ENCODE measurements around the gene USP17L28. TPM values are rescaled to one million over a fixed set of nuclear protein-coding genes. Genes with fewer than 3 reads are reported as not detected.
A peak's percentile ranks its signal among the peaks of the same experiment; 100 is the strongest.
"Not testable (repeated sequence)": the region's sequence is repeated elsewhere in the genome, so short reads cannot be mapped to it uniquely, and the experiment has no call there.

Gene USP17L28
- polyA plus RNA-seq, 2 donors, result not detected

DNA sequence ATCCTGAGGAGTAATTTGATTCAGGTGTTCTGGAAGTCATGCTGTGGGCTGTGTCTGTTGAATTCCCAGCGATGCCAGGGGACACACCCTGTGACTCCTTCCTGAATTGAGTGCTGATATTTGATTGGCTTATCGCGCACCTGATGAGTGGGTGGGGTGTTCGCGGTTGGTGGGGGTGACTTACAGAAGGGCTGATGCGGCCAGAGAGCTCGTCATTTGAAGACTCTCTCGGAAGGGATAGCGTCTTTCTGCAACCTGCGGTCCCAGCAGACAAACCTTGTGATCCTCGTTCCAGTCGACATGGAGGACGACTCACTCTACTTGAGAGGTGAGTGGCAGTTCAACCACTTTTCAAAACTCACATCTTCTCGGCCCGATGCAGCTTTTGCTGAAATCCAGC, 14.1 kb downstream of the USP17L28 start, which contains the start of gene USP17L30:
Gene USP17L30 (plus strand): TSS at position 301 of the 400 bp plus-strand sequence. CDS start 0 bp downstream, at position 301.
- WGBS, 2 donors, result no CpG with 5 or more reads among the region's 15 CpGs
- H3K4me1 ChIP-seq (ENCODE audit: control insufficient read depth in 2 of 2, insufficient read depth in 2 of 2, low read length in 1 of 2), result not testable (repeated sequence)

DNA sequence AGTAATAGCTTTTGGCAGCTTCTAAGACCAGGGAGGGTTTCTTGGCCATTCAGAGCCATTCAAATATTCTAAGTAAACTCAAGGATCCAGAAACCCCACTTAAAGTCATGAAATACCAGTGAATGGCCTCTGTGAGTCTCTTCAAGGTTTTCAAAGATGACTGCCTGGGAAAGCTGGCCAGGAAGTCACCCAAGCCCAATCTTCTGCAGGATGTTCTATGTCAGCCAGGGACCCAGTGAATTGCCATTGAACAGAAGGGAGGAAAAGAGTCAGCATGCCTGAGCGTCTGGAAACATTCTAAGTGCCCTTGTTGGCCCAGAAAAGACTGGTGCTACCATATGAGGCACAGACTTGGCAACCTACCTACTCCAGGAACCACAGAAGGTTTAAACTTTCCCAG, 31.2 kb downstream of the USP17L28 start:
- not testable (repeated sequence) for H3K9me3 ChIP-seq (ENCODE audit: control insufficient read depth in 2 of 2, insufficient read depth in 1 of 2, low read depth in 1 of 2, low read length in 1 of 2); H3K27ac ChIP-seq (ENCODE audit: low read depth in 2 of 2, low read length in 1 of 2); H3K4me3 ChIP-seq (ENCODE audit: low read depth in 1 of 2, low read length in 2 of 2); H3K4me1 ChIP-seq (ENCODE audit: control insufficient read depth in 2 of 2, insufficient read depth in 2 of 2, low read length in 1 of 2); H3K27me3 ChIP-seq (ENCODE audit: control insufficient read depth in 1 of 2, insufficient read depth in 2 of 2, low read length in 2 of 2); H3K36me3 ChIP-seq (ENCODE audit: control insufficient read depth in 2 of 2, insufficient read depth in 2 of 2, low read length in 1 of 2)
- 44 to 52% methylated on average over 1 of the region's 1 CpG for WGBS, 2 donors

More for the DNA sequence above, 14.1 kb downstream of the USP17L28 start, which contains the start of gene USP17L30:
- H3K27ac ChIP-seq (ENCODE audit: low read depth in 2 of 2, low read length in 1 of 2); H3K9me3 ChIP-seq (ENCODE audit: control insufficient read depth in 2 of 2, insufficient read depth in 1 of 2, low read depth in 1 of 2, low read length in 1 of 2); H3K27me3 ChIP-seq (ENCODE audit: control insufficient read depth in 1 of 2, insufficient read depth in 2 of 2, low read length in 2 of 2); H3K36me3 ChIP-seq (ENCODE audit: control insufficient read depth in 2 of 2, insufficient read depth in 2 of 2, low read length in 1 of 2); H3K4me3 ChIP-seq (ENCODE audit: low read depth in 1 of 2, low read length in 2 of 2): not testable (repeated sequence)

DNA sequence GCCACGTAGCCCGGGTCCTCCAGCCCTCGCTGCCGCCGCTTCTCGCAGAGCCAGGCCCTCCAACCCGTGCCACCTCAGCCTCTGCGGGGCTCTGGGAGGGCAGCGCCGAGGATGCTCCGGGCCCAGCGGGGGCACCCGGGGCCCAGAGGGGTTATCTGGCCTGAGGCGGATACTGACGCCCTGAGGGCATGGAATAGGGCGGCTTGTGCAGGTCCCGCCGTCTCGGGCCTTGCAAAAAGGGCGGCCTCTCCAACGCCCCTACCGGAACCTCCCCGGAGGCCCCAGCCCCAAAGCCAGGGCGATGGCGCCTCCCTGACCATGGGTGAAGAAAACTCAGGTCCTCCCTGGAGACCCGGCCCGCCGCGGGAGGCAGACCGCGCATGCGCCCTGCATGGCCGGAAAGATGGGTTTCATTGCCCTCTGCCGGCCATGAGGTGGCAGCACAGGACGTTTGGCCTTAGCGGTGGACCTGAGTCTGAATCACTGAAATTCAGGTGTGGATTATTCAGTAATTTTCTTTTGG, 32.4 kb downstream of the USP17L28 start:
- WGBS, 2 donors, result 34 to 37% methylated on average over 26 to 36 of the region's 36 CpGs
- not testable (repeated sequence) for H3K9me3 ChIP-seq (ENCODE audit: control insufficient read depth in 2 of 2, insufficient read depth in 1 of 2, low read depth in 1 of 2, low read length in 1 of 2); H3K27me3 ChIP-seq (ENCODE audit: control insufficient read depth in 1 of 2, insufficient read depth in 2 of 2, low read length in 2 of 2); H3K4me1 ChIP-seq (ENCODE audit: control insufficient read depth in 2 of 2, insufficient read depth in 2 of 2, low read length in 1 of 2); H3K36me3 ChIP-seq (ENCODE audit: control insufficient read depth in 2 of 2, insufficient read depth in 2 of 2, low read length in 1 of 2); H3K27ac ChIP-seq (ENCODE audit: low read depth in 2 of 2, low read length in 1 of 2)
- peak overlapping the region in 1 of 2 donors; percentile 9 for H3K4me3 ChIP-seq (ENCODE audit: low read depth in 1 of 2, low read length in 2 of 2)

DNA sequence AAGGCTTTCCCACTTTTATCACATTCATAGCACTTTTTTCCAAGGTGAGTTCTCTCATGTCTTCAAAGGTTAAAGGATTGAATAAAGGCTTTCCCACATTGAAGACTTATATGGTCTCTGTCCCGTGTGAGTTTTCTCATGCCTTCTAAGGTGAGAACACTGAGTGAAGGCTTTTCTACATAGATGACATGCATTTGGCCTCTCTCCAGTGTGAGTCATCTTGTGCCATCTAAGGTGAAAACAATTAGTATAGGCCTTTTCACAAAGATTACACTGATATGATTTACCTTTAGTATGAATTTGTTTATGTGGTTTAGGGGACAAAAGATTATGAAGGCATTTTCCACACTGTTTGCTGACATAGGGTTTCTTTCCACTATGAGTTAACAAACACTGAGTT, 35.4 kb downstream of the USP17L28 start:
- no peaks in the 10 kb centered on the region for H3K36me3 ChIP-seq (ENCODE audit: control insufficient read depth in 2 of 2, insufficient read depth in 2 of 2, low read length in 1 of 2)
- no peak overlapping the region for H3K27ac ChIP-seq (ENCODE audit: low read depth in 2 of 2, low read length in 1 of 2)
- H3K4me3 ChIP-seq (ENCODE audit: low read depth in 1 of 2, low read length in 2 of 2), result no peak overlapping the region
- H3K27me3 ChIP-seq (ENCODE audit: control insufficient read depth in 1 of 2, insufficient read depth in 2 of 2, low read length in 2 of 2), result no peaks in the 10 kb centered on the region
- 54 to 84% methylated on average over 1 of the region's 1 CpG for WGBS, 2 donors
- H3K4me1 ChIP-seq (ENCODE audit: control insufficient read depth in 2 of 2, insufficient read depth in 2 of 2, low read length in 1 of 2), result no peaks in the 10 kb centered on the region
- no peaks in the 10 kb centered on the region for H3K9me3 ChIP-seq (ENCODE audit: control insufficient read depth in 2 of 2, insufficient read depth in 1 of 2, low read depth in 1 of 2, low read length in 1 of 2)

DNA sequence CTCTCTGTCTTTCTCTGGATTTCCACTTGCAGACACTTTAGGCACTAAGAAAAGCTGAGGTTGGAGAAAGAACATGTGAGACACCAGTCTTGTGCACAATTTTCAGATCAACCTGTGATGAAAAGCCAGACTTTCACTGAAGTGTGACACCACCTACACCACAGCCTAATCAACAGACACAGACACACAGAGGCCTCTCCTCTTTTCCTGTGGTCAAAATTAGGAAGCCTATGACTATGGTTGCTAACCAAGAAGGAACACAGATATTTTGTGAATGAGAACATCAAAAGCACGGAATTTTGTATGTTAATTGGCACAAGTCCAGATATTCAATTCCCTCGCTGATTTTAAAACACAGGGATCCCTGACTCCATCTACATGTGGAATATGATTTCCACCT, 40.3 kb downstream of the USP17L28 start:
- not testable (repeated sequence) for H3K27me3 ChIP-seq (ENCODE audit: control insufficient read depth in 1 of 2, insufficient read depth in 2 of 2, low read length in 2 of 2); H3K27ac ChIP-seq (ENCODE audit: low read depth in 2 of 2, low read length in 1 of 2); H3K4me1 ChIP-seq (ENCODE audit: control insufficient read depth in 2 of 2, insufficient read depth in 2 of 2, low read length in 1 of 2); H3K36me3 ChIP-seq (ENCODE audit: control insufficient read depth in 2 of 2, insufficient read depth in 2 of 2, low read length in 1 of 2); H3K4me3 ChIP-seq (ENCODE audit: low read depth in 1 of 2, low read length in 2 of 2); H3K9me3 ChIP-seq (ENCODE audit: control insufficient read depth in 2 of 2, insufficient read depth in 1 of 2, low read depth in 1 of 2, low read length in 1 of 2)
- 32 to 35% methylated on average over 2 of the region's 2 CpGs for WGBS, 2 donors

Other genes starting within 250 kb of the USP17L28 start
- gene FAM90A26, start 178.5 kb upstream of the USP17L28 start, polyA plus RNA-seq, result not detected
- gene USP17L10, start 138.2 kb upstream of the USP17L28 start, polyA plus RNA-seq, result not detected
- gene USP17L11, start 133.5 kb upstream of the USP17L28 start, polyA plus RNA-seq, result not detected
- gene USP17L12, start 128.7 kb upstream of the USP17L28 start, polyA plus RNA-seq, result not detected
- not detected for gene USP17L13, start 124.0 kb upstream of the USP17L28 start, polyA plus RNA-seq
- gene USP17L15, start 114.5 kb upstream of the USP17L28 start, polyA plus RNA-seq, result not detected
- not detected for gene USP17L17, start 105.0 kb upstream of the USP17L28 start, polyA plus RNA-seq
- not detected for gene USP17L18, start 100.3 kb upstream of the USP17L28 start, polyA plus RNA-seq
- not detected for gene USP17L19, start 95.5 kb upstream of the USP17L28 start, polyA plus RNA-seq
- not detected for gene USP17L20, start 90.8 kb upstream of the USP17L28 start, polyA plus RNA-seq
- gene USP17L21, start 86.0 kb upstream of the USP17L28 start, polyA plus RNA-seq, result not detected
- not detected for gene USP17L22, start 81.3 kb upstream of the USP17L28 start, polyA plus RNA-seq
- gene USP17L24, start 23.7 kb upstream of the USP17L28 start, polyA plus RNA-seq, result not detected
- gene USP17L25, start 19.0 kb upstream of the USP17L28 start, polyA plus RNA-seq, result not detected
- not detected for gene USP17L26, start 14.2 kb upstream of the USP17L28 start, polyA plus RNA-seq
- gene USP17L5, start 9.5 kb upstream of the USP17L28 start, polyA plus RNA-seq, result not detected
- gene USP17L27, start 4.7 kb upstream of the USP17L28 start, polyA plus RNA-seq, result not detected
- not detected for gene USP17L29, start 4.7 kb downstream of the USP17L28 start, polyA plus RNA-seq
- gene USP17L30, start 14.2 kb downstream of the USP17L28 start, polyA plus RNA-seq, result not detected
- gene DEFB131A, start 95.5 kb downstream of the USP17L28 start, polyA plus RNA-seq, result not detected